Activated naive CD4-positive, alpha-beta T cell treated with anti-CD3 and anti-CD28 coated beads, Interleukin-2, amount 50 U/mL, for 72 hours (primary cell): ENCODE results near the gene FALEC. TPM values are rescaled to one million over a fixed set of nuclear protein-coding genes. Genes with fewer than 3 reads are reported as not detected.
"Not testable (repeated sequence)": the region's sequence is repeated elsewhere in the genome, so short reads cannot be mapped to it uniquely, and the experiment has no call there.

ENCODE experiments used
- ATAC-seq, 2 donors: fragments of 150-1000 bp; cut with Tn5 transposase; 2 replicates each; pipeline ENCODE4 v1.10.0; 2021; ENCODE audit warnings: mild to moderate bottlenecking in 2 of 2, moderate library complexity in 2 of 2
- DNase-seq, 2 donors: peaks; one replicate each; pipeline ENCODE4 v3.0.0; 2021 to 2022; ENCODE audit warnings: low spot score in 2 of 2
- H3K27ac Mint-ChIP-seq, 2 donors: one replicate each; pipeline ENCODE4 v1.8.0; 2022; ENCODE audit warnings: mild to moderate bottlenecking in 2 of 2, mixed read lengths in 2 of 2
- H3K36me3 Mint-ChIP-seq, 2 donors: one replicate each; pipeline ENCODE4 v1.8.0; 2022; ENCODE audit warnings: mixed read lengths in 2 of 2
- H3K9me3 Mint-ChIP-seq, 2 donors: one replicate each; pipeline ENCODE4 v1.8.0; 2022; ENCODE audit warnings: mixed read lengths in 2 of 2
- total RNA-seq, 2 donors: library from RNA; stranded (reverse); gene quantifications; one replicate each; pipeline ENCODE4 v1.2.3, GENCODE V29; 2022

Gene FALEC
- total RNA-seq, 2 donors from 2014 or later, result 0.66 to 0.89 TPM

DNA sequence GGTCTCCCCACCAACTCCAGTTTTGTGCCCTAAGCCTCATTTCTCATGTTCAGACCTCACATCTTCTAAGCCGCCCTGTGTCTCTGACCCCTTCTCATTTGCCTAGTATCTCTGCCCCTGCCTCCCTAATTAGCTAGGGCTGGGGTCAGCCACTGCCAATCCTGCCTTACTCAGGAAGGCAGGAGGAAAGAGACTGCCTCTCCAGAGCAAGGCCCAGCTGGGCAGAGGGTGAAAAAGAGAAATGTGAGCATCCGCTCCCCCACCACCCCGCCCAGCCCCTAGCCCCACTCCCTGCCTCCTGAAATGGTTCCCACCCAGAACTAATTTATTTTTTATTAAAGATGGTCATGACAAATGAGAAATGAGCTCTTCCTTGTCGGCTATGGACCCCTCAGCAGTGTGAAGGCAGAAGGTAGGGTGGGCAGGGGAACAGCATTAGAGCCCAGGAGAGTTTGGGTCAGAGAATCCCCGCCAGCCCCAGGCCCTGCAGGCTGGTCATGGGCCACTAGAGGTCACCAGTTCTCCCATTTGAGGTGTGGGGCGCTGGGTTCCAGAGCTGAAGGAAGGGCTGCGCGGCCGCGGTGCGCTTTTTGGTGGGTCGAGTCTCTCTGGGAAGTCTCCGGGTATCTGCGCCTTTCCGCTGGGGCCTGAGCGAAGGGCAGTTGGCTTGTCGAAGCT is 45.2 kb downstream of the FALEC start:
- DNase-seq (peak; percentile 87 to 91), ATAC-seq (peak; percentile 38)
- Mint-ChIP-seq H3K9me3 (no peaks in the 10 kb centered on the region), H3K27ac (peak overlapping the region; percentile 100), H3K36me3 (no peaks in the 10 kb centered on the region)

DNA sequence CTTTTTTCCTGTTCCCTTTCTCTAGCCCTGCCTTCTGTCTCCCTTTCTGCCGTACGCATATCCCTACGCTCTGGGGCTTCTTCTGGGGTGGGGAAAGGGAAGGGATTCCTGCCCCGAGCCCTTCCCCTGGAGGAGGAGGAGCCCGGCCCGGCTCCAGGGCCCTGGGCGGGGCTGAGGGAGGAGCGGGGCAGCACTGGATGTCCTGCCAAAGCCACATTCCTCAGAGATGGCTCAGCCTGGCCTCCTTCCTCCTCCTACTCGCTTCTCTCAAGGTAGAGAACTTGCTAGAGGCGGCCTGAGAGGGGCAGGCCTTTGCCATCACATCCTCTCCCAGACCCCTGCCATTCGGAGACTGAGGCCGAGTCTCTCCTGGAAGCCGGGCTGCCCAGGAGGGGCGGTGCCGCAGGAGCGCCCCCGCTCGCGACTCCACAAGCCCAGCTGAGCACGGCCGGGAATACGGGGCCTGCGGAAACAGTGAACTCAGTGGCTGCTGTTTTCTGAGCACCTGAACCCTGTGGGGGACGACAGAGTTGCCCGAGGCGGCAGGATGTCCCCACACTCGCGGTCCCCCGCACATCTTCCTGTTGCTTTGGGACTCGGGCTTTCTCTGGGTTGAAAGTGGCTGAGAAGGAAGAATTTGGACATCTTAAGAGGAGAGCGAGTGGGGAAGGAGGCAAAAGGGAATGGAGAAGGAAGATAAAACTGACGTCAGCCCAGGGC is 45.9 kb downstream of the FALEC start:
- DNase-seq, result peak; percentile 73 to 85
- H3K36me3 Mint-ChIP-seq, result no peaks in the 10 kb centered on the region
- no peaks in the 10 kb centered on the region for H3K9me3 Mint-ChIP-seq
- H3K27ac Mint-ChIP-seq, result peak overlapping the region; percentile 100
- peak; percentile 42 to 49 for ATAC-seq

DNA sequence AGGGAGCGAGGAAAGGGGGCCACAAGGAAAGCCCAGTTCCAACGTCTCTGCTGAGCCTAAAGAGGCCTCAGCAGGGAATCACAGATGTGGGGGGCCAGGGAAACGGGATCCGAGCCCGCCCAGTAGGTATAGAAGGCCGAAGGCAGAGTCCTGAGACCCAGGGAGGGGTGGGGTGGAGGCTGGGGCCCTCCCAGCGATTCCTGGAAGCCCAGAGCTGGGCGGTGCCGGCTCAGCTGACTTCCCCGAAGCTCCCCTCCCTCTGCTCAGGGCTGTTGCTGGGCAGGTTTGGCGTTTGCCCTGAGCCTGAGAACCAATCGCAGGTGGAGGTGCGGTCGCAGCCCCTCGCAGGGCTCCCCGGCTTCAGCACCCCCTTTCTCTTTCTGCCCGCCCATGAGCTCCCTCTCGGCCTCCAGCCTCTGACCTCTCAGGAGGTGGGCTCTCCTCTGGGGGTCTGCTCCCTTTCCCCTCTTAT is 46.5 kb downstream of the FALEC start:
- peaks cover 0 to 1% of the 10 kb centered on the region in 2 donors for H3K36me3 Mint-ChIP-seq
- peak overlapping the region; percentile 100 for H3K27ac Mint-ChIP-seq
- peak; percentile 90 for DNase-seq
- H3K9me3 Mint-ChIP-seq, result no peaks in the 10 kb centered on the region
- peak; percentile 58 to 60 for ATAC-seq

DNA sequence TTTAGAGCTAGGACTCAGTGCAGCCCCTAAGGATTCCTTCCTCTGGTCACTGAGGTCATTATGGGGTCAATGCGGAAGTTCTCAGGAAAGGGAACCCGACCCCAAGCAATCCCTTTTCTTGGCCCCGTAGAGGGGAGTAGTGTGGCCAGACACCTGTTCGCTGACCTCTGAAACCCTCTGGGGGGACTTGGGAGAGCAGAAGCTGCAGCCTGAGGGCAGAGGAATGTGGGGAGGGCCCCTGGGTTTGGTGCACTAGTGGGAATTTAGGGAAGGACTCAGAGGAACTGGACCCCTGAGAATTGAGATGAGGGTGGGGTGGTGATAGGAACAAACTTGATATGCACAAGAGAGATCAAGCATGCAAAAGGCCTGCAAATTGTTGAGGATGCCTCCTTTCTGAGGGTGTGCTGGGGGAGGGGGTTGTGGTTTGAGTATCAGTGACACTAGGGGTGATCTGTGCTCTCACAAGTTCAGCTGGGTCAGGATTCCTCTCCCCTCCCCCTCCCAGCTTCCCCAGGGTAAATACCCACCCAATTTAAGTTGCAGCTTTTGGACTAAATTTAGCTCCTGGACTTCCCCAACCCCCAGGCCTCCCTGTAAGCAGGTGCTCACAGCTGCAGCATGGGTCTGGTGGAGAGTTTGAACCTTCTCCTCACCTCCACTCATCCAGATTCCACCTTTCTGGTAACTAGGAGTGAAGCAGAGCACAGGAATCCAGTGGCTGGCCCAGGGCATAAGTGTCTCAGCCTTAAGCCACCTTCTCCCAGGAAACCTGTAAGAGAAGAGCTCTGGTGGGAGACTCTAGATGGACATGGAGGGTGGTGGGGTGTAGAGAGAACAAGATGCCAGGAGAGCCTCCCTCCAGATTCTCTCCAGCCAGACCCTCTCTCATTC is 47.1 kb downstream of the FALEC start:
- Mint-ChIP-seq H3K9me3 (no peaks in the 10 kb centered on the region), H3K27ac (peak overlapping the region; percentile 100), H3K36me3 (peaks cover 0 to 4% of the 10 kb centered on the region in 2 donors)
- DNase-seq, result peak; percentile 74 to 84
- peak; percentile 29 to 36 for ATAC-seq

DNA sequence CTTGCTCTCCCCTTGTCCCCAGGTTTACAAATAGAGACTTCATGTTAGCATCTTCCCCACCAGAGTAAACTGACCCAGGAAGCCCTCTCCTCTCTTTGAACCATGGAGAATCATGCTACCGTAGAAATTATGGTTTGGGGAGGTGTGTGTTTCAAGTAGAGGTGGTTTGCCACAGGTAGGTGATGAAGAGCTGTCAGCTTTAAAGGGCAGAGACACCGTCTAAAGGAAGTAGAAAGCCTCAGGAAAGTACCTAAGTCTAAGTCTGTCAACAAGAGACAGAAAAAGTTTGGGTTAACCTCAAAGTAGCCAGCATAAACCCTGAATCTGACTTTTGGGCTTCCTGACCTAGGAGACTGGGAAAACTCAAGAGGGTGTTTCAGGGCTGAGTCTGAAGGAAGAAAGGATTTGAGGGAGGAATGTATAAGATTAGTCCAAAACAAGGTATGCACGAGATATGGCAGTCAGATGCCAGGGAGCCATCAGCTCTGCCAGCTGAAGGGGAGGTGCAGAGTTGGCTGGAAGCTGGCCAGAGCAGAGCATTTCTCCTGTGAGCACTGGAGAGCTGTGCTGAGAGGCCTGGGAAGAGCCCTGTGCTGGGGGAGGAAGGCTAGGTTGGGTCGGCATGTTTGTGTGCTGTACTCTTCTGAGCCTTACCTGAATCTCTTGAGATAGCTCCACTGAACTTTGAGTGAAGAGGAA is 47.9 kb downstream of the FALEC start:
- ATAC-seq, result peak; percentile 28 to 39
- peak in 1 of 2 donors; percentile 39 for DNase-seq
- Mint-ChIP-seq H3K27ac (peak overlapping the region; percentile 100), H3K36me3 (peaks cover 0 to 4% of the 10 kb centered on the region in 2 donors), H3K9me3 (no peaks in the 10 kb centered on the region)

DNA sequence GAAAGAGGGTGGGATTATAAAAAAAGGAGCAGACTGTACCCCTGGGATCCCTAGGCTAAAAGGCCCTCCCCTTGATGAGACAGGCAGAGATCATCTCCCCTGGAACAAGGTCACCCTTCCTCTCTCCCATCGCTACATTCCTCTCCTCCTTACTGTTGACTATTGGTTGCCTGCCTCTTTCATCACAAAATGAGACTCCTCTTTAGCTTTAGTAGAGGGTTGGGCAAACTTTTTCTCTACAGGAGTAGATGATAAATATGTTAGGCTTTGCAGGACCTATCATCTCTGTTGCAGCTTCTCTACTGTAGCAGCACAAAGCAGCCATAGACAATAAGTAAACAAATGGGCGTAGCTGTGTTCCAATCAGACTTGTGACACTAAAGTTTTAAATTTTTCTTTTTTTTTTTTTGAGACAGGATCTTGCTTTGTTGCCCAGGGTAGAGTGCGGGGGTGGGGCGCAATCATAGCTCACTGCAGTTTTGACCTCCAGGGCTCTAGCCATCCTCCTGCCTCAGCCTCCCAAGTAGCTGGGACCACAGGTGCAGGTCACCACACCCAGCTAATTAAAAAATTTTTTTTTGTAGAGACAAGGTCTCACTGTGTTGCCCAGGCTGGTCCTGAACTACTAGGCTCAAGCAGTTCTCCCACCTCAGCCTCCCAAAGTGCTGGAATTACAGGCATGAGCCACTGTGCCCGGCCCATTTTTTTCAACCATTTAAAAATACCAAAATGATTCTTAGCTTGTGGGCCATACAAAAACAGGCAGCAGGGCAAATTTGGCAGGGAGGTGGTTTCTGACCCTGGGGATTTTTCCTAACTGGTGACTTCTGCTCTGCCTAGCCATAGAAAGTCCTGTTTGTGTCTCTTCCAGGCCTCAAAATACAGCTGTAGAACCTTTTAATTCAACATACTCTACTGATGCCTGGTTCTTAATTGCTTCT is 48.8 kb downstream of the FALEC start:
- Mint-ChIP-seq H3K27ac (peak overlapping the region; percentile 100), H3K36me3 (peaks cover 0 to 4% of the 10 kb centered on the region in 2 donors), H3K9me3 (no peaks in the 10 kb centered on the region)
- DNase-seq (no peak), ATAC-seq (no peak)

DNA sequence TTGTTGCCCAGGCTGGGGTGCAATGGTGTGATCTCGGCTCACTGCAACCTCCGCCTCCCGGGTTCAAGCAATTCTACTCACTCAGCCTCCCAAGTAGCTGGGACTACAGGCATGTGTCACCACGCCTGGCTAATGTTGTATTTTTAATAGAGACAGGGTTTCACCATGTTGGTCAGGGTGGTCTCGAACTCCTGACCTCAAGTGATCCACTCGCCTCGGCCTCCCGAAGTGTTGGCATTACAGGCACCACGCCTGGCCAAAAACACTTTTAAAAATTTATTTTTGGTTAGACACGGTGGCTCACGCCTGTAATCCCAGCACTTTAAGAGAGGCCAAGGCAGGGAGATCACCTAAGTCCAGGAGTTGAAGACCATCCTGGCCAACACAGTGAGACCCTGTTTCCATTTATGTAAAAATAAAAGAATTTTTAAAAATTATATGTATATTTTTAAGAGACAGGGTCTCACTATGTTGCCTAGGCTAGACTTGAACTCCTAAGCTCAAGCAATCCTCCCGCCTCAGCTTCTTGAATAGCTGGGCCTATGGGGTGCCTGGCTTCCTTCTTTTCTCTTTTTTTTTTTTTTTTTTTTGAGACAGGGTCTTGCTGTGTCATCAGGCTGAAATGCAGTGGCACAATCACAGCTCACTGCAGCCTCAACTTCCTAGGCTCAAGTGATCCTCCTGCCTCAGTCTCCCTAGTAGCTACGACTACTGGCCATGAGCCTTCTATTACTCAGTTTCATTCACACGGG is 49.9 kb downstream of the FALEC start:
- not testable (repeated sequence) for H3K9me3 Mint-ChIP-seq, ATAC-seq, DNase-seq, H3K36me3 Mint-ChIP-seq
- peak overlapping the region; percentile 90 to 100 for H3K27ac Mint-ChIP-seq

DNA sequence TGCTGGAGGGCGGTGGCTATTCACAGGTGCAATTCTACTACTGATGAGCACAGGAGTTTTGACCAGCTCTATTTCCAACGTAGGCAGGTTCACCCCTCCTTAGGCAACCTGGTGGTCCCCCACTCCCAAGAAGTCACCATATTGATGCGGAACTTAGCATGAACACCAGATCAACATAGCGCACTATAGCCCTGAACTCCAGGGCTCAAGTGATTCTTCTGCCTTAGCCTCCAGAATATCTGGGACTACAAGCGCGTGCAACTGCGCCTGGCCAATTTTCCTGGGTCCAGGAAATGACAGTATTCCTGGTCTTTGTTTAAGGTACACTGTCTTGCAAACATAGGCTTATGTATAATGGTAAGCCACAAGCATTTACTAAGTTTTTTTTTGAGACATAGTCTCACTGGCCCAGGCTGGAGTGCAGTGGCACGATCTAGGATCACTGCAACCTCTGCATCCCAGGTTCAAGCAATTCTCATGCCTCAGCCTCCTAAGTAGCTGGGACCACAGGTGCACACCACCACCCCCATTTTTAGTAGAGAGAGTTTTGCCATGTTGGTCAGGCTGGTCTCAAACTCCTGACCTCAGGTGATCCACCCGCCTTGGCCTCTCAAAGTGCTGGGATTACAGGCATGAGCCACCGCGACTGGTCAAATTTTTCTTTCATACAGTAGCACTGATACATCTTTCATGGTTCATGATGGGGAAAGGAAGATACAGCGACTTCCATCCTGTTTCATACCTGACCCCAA is 51.2 kb downstream of the FALEC start:
- Mint-ChIP-seq H3K36me3 (peaks cover 4 to 15% of the 10 kb centered on the region in 2 donors), H3K27ac (peak overlapping the region; percentile 96 to 99), H3K9me3 (no peaks in the 10 kb centered on the region)
- ATAC-seq, result no peak
- DNase-seq, result no peak

DNA sequence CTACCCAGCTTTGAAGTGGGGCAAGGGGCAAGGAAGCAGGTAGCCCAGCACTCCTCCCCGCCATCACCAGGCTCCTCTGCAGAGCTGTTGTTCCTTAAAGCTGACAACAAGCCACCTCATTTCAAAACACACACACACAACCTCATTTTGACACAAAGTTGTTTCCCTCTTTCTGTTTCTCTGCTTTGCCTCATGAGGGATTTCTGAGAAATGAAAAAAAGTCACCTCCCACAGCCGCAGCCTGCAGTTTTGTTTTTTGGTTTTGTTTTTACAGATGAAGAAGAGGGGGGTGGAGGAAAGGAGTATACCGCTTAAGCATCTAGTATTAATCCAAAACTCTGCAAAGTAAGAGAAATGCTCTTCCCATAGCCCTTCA is 51.8 kb downstream of the FALEC start:
- peaks cover 6 to 17% of the 10 kb centered on the region in 2 donors for H3K36me3 Mint-ChIP-seq
- DNase-seq, result peak; percentile 62 to 80
- H3K27ac Mint-ChIP-seq, result peak overlapping the region; percentile 96 to 99
- ATAC-seq, result peak; percentile 52 to 54
- H3K9me3 Mint-ChIP-seq, result no peaks in the 10 kb centered on the region

DNA sequence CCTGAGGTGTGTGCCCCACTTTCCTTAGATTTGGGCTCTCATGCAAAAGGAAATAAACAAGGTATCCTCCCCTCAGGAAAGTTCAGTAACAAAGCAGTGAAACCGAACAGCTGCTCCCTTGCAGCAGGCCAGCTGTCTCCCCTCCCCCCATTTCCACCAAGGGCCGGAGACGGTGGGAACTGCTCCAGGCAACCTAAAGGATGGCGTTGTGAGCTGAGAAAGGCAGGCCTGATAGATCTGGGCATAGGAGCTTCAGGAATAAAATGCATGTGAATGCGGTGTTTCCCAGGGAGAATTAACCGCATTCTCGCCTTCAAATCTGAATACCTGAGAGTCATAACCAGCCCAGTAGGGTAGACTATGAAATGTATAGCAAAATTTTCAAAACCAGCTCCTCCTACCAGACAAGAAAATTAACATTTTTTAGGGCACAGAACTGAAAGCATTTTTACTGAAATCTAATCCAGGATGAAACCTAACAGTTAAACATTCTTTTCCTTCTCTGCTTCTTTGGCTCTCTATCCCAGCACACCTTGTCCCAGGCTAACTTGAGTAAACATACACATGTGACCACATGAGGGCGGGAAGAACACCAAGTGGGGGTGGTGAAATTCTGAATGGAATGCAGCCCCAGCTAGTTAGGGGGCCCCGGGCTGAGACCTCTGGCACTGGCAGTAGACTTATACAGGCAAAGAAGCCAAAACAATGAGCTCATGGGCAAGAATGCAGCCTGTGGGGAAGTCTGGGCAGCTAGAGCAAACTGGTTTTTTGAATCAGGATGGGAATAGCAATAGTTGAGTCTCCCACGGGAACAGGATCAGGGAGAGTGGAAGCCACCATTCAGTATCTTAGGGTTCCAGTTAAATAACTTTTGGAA is 52.4 kb downstream of the FALEC start:
- H3K27ac Mint-ChIP-seq, result peak overlapping the region; percentile 96 to 99
- peak; percentile 22 to 36 for ATAC-seq
- peak in 1 of 2 donors; percentile 69 for DNase-seq
- H3K36me3 Mint-ChIP-seq, result peaks cover 9 to 23% of the 10 kb centered on the region in 2 donors
- H3K9me3 Mint-ChIP-seq, result no peaks in the 10 kb centered on the region

DNA sequence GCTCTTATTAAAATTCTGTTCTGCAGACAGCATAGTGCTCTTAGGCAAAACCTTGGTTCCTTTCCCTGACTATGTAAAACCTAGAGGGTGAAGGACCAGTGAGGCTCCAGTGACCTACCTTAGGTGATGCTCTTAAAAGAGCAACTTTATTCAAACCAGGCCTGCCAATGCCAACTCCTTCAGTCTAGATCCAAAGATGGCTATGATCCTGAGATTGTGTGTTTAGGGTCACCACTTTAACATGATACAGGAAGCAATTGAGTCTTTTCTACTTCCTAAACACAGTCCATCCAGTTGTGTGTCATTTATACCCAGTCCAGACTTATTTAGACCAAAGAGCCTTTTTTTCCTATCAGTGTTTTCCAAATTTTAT is 53.0 kb downstream of the FALEC start:
- DNase-seq (peak in 1 of 2 donors; percentile 17), ATAC-seq (peak in 1 of 2 donors; percentile 5)
- peaks cover 11 to 30% of the 10 kb centered on the region in 2 donors for H3K36me3 Mint-ChIP-seq
- no peaks in the 10 kb centered on the region for H3K9me3 Mint-ChIP-seq
- peak overlapping the region; percentile 96 to 99 for H3K27ac Mint-ChIP-seq

DNA sequence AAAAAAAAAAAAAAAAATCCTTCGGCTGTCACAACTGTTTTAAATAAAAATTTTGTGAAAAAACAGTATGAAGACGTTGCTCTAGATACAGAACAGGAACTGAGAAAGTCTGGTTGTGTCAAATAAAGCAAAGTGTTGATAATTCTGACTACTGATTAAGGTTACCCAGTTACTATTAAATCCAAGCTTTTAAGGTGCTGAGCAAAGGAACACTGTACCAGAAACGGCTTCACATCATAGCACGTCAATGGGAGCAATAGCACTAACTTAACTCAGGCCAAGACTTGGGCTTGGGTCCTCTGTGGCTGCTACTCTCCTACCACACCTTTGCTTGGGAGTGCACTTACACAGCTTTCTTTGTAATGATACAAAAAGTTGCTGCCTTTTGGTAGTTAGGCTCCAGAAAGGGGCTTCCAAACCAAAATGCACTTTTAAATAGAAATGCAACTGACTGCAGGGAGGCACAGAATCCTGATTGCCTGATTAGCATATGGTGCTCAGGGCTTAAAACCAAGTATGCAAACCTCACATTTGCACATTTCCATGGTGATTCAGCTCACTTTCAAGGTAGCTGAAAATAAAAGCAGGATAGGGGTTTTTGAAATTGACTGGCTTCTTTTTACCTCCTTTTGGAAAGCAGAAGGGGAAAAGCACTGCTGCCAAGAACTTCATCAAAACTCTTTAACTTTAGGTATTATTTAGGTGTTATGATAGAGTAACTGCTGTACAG is 57.5 kb downstream of the FALEC start:
- peak overlapping the region; percentile 96 to 99 for H3K27ac Mint-ChIP-seq
- H3K9me3 Mint-ChIP-seq, result no peaks in the 10 kb centered on the region
- ATAC-seq, result peak in 1 of 2 donors; percentile 30
- peaks cover 49 to 75% of the 10 kb centered on the region in 2 donors for H3K36me3 Mint-ChIP-seq
- peak in 1 of 2 donors; percentile 22 for DNase-seq
